ENCODE measurements around the gene DDX1. TPM values are rescaled to one million over a fixed set of nuclear protein-coding genes. Genes with fewer than 3 reads are reported as not detected.

The DDX1 gene
- total RNA-seq, 1 experiment from 2014 or later: 163 TPM

DNA sequence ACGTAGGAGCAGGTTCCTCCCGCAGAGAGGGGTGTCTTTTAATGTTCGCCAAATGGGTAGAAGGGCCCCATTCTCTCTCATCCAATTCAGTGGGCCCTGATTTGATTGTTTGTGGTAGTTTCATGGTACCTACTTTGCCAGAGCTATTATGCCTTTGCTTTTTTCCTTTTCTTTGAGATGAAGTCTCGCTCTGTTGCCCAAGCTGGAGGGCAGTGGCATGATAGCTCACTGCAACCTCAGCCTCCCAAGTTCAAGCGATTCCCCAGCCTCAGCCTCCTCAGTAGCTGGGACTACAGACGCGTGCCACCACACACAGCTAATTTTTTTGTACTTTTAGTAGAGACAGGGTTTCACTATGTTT, 59.7 kb downstream of the DDX1 start:
- BruUV-seq (replicated peaks): no TSS peak
- Histone ChIP-seq H3K27me3 (replicated peaks; ENCODE audit: control insufficient read depth, insufficient read depth, low read length) (no peaks in the 10 kb centered on the region), H3K36me3 (ENCODE audit: control insufficient read depth, insufficient read depth, low read length) (no peaks in the 10 kb centered on the region), H3K4me3 (ENCODE audit: low read depth, low read length) (no peak overlapping the region), H3K9me3 (no peaks in the 10 kb centered on the region), H3K4me1 (no peaks in the 10 kb centered on the region)
- no peaks in the 10 kb centered on the region for H3K27me3 Mint-ChIP-seq (ENCODE audit: insufficient read depth, unreplicated experiment)
- ChIA-PET POLR2A (no interaction called here), CTCF (no interaction called here)
- H3K27ac Mint-ChIP-seq (ENCODE audit: unreplicated experiment): no peak overlapping the region
- no peak for DNase-seq
- no peak for TF ChIP-seq CTCF (IDR thresholded peaks at IDR 0.05; ENCODE audit: insufficient read depth in 1 of 2, low read depth in 1 of 2, low read length in 1 of 2, severe bottlenecking in 1 of 2, unreplicated experiment in 1 of 2)
- no peak overlapping the region for H3K4me3 Mint-ChIP-seq (ENCODE audit: unreplicated experiment)
- intact Hi-C loops (cut with micrococcal nuclease; ENCODE audit: unreplicated experiment): no loop called here
- H3K36me3 Mint-ChIP-seq (ENCODE audit: insufficient read depth, unreplicated experiment): no peaks in the 10 kb centered on the region
- H3K4me1 Mint-ChIP-seq (ENCODE audit: low read depth, unreplicated experiment): peaks cover 4% of the 10 kb centered on the region
- H3K9me3 Mint-ChIP-seq (ENCODE audit: unreplicated experiment): no peaks in the 10 kb centered on the region

DNA sequence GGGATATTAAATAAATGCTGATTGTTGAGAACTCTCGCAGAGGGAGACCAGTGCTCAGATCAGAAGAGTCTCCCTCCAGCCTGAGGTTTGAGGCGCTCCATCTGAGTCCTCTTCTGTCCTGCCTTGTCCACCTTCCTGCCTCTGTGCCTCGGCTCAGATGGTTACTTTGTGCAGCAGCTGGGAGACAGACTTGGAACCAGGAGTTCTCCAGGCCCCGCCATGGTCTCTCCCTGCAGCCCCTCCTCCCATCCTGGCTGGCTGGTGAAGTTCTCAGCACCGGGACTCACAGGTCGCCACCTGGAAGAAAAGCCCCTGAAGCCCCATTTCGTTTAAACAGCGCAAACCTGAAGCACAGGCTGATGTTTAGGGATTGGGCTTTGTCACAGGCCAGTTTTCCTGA, 60.6 kb downstream of the DDX1 start:
- no peak for TF ChIP-seq CTCF (IDR thresholded peaks at IDR 0.05; ENCODE audit: insufficient read depth in 1 of 2, low read depth in 1 of 2, low read length in 1 of 2, severe bottlenecking in 1 of 2, unreplicated experiment in 1 of 2)
- H3K36me3 Mint-ChIP-seq (ENCODE audit: insufficient read depth, unreplicated experiment): no peaks in the 10 kb centered on the region
- CTCF ChIA-PET: no interaction called here
- BruUV-seq (replicated peaks): no TSS peak
- H3K27ac Mint-ChIP-seq (ENCODE audit: unreplicated experiment): no peak overlapping the region
- POLR2A ChIA-PET: no interaction called here
- no peak overlapping the region for H3K4me3 Mint-ChIP-seq (ENCODE audit: unreplicated experiment)
- no peaks in the 10 kb centered on the region for H3K9me3 Mint-ChIP-seq (ENCODE audit: unreplicated experiment)
- no peaks in the 10 kb centered on the region for H3K27me3 ChIP-seq (replicated peaks; ENCODE audit: control insufficient read depth, insufficient read depth, low read length)
- no peak overlapping the region for H3K4me3 ChIP-seq (ENCODE audit: low read depth, low read length)
- no peaks in the 10 kb centered on the region for H3K36me3 ChIP-seq (ENCODE audit: control insufficient read depth, insufficient read depth, low read length)
- intact Hi-C loops (cut with micrococcal nuclease; ENCODE audit: unreplicated experiment): no loop called here
- no peak for DNase-seq
- no peaks in the 10 kb centered on the region for H3K9me3 ChIP-seq
- no peaks in the 10 kb centered on the region for H3K27me3 Mint-ChIP-seq (ENCODE audit: insufficient read depth, unreplicated experiment)
- H3K4me1 ChIP-seq: no peaks in the 10 kb centered on the region
- peaks cover 4% of the 10 kb centered on the region for H3K4me1 Mint-ChIP-seq (ENCODE audit: low read depth, unreplicated experiment)

- no TSS peak for BruUV-seq (replicated peaks)
- ChIA-PET CTCF (no interaction called here), POLR2A (no interaction called here)
- DNase-seq: no peak
- TF ChIP-seq CTCF (IDR thresholded peaks at IDR 0.05; ENCODE audit: insufficient read depth in 1 of 2, low read depth in 1 of 2, low read length in 1 of 2, severe bottlenecking in 1 of 2, unreplicated experiment in 1 of 2): no peak
- intact Hi-C loops (cut with micrococcal nuclease; ENCODE audit: unreplicated experiment): no loop called here
- no peak overlapping the region for H3K4me3 ChIP-seq (ENCODE audit: low read depth, low read length)
- H3K27me3 ChIP-seq (replicated peaks; ENCODE audit: control insufficient read depth, insufficient read depth, low read length): no peaks in the 10 kb centered on the region
- Mint-ChIP-seq H3K27ac (ENCODE audit: unreplicated experiment) (no peak overlapping the region), H3K9me3 (ENCODE audit: unreplicated experiment) (no peaks in the 10 kb centered on the region), H3K36me3 (ENCODE audit: insufficient read depth, unreplicated experiment) (no peaks in the 10 kb centered on the region), H3K4me1 (ENCODE audit: low read depth, unreplicated experiment) (peaks cover 4% of the 10 kb centered on the region), H3K4me3 (ENCODE audit: unreplicated experiment) (no peak overlapping the region), H3K27me3 (ENCODE audit: insufficient read depth, unreplicated experiment) (no peaks in the 10 kb centered on the region)
- no peaks in the 10 kb centered on the region for H3K4me1 ChIP-seq
- no peaks in the 10 kb centered on the region for H3K9me3 ChIP-seq
- no peaks in the 10 kb centered on the region for H3K36me3 ChIP-seq (ENCODE audit: control insufficient read depth, insufficient read depth, low read length)
These were observed 61.1 kb downstream of the DDX1 start for GRCh38 chr2:15652801-15653200.

Data from Caco-2 (cell line).